Measurements from ENCODE around the gene BATF.

DNA sequence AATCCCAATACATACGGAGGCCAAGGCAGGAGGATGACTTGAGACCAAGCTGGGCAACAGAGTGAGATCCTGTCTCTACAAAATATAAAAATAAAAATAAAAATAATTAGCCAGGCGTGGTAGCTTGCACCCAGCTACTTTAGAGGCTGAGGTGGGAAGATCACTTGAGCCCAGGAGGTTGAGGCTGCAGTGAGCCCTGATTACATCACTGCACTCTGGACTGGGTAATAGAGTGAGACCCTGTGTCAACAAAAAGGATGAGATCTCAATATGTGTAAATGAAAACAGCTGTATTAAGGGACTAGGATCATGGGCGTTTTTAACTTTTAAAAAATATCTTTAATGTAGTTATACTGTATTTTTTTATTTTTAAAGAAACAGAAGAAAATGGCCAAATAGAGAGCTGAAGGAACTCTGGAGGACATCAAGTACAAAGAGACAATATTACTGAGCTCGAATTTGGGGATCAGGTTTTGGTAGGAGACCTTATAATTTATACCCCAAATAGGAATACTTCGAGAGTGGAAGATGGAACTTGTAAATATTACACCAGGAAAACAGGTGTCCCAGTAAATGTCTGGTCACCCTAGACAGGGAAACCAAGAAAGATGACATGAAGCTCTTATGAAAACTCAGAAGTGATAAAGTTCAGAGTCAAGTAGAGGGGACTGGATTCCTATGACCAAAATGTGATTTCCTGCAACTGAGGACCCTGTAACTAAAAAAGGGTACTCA, 13.1 kb downstream of the BATF start:
- TF ChIP-seq CTCF (IDR thresholded peaks at IDR 0.05; ENCODE audit: poor library complexity, severe bottlenecking) (no peak), EP300 (conservative IDR thresholded peaks at IDR 0.05; ENCODE audit: poor library complexity, severe bottlenecking) (no peak)
